Lung (tissue), 12 donors: ENCODE results near the gene GALNT9. TPM values are rescaled to one million over a fixed set of nuclear protein-coding genes. Genes with fewer than 3 reads are reported as not detected.

Experiments used
- ATAC-seq: fragments of 200-7000 bp; cut with Tn5 transposase; one replicate; pipeline ENCODE4 v1.9.1; 2020; ENCODE audit warnings: moderate number of reproducible peaks; ENCODE audit not compliant: insufficient read depth, low FRiP score
- DNase-seq, 3 donors: peaks; one replicate each; pipeline ENCODE4 v3.0.0-alpha.2; 2013 to 2017
- H3K27ac ChIP-seq, 2 donors: one replicate each; pipeline ENCODE4 v1.5.1; 2013; ENCODE audit warnings: mild to moderate bottlenecking in 2 of 2, moderate library complexity in 2 of 2, control low read depth in 1 of 2, inconsistent platforms in 1 of 2, low read depth in 1 of 2, low read length in 1 of 2
- H3K27me3 ChIP-seq, 3 donors: one replicate each; pipeline ENCODE4 v1.5.1; 2013; ENCODE audit warnings: low read length in 2 of 3; ENCODE audit not compliant: control insufficient read depth in 3 of 3, insufficient read depth in 3 of 3
- H3K36me3 ChIP-seq, 4 donors: one replicate each; pipeline ENCODE4 v1.5.1; 2013; ENCODE audit warnings: low read length in 4 of 4, mild to moderate bottlenecking in 1 of 4, moderate library complexity in 1 of 4; ENCODE audit not compliant: control insufficient read depth in 4 of 4, insufficient read depth in 4 of 4
- H3K4me1 ChIP-seq, 5 donors: one replicate each; pipeline ENCODE4 v1.5.1; 2013; ENCODE audit warnings: low read length in 5 of 5, mild to moderate bottlenecking in 2 of 5, moderate library complexity in 1 of 5; ENCODE audit not compliant: control insufficient read depth in 5 of 5, insufficient read depth in 5 of 5
- H3K4me3 ChIP-seq: one replicate; pipeline ENCODE4 v1.5.1; 2013; ENCODE audit warnings: mild to moderate bottlenecking, control low read depth, moderate library complexity
- H3K9ac ChIP-seq, 2 donors: one replicate each; pipeline ENCODE4 v1.5.1; 2013; ENCODE audit warnings: low read length in 2 of 2, control low read depth in 1 of 2; ENCODE audit not compliant: insufficient read depth in 1 of 2
- H3K9me3 ChIP-seq, 4 donors: one replicate each; pipeline ENCODE4 v1.5.1; 2013; ENCODE audit warnings: low read length in 3 of 4, mild to moderate bottlenecking in 1 of 4, moderate library complexity in 1 of 4; ENCODE audit not compliant: control insufficient read depth in 4 of 4, insufficient read depth in 3 of 4
- CTCF ChIP-seq: IDR thresholded peaks from 2 replicates; pipeline ENCODE4 v1.5.1; 2012; ENCODE audit warnings: mild to moderate bottlenecking; ENCODE audit errors: control extremely low read depth, extremely low read depth
- WGBS, 2 donors: extraction: QIAGEN DNeasy Blood & Tissue Kit; methylation state at CpG; one replicate each; pipeline ENCODE4 v1.1.7; 2013; 5-methylcytosine and 5-hydroxymethylcytosine counted together
- polyA plus RNA-seq, 2 donors: library from polyadenylated mRNA; stranded (reverse); fragments of 200-250 nt; gene quantifications; one replicate each; pipeline ENCODE4 v1.2.1, GENCODE V29; 2013
- total RNA-seq, 2 donors: library from RNA; depleted of rRNA in 1 of 2; stranded (reverse); fragments of >200 nt in 1 of 2; gene quantifications; one replicate each; pipeline ENCODE4 v1.2.1, GENCODE V29; 2014 to 2021
- donor health status: control.
- donor health status: control.
- donor health status: Bipolar disorder and iron deficiency.
- donor health status: healthy.
- donor health status: DM: yes; HTN: yes; CAD: no.

GALNT9 gene
- total and polyA plus RNA-seq, 4 donors: 0.13 to 1.7 (median 0.79) TPM

GRCh38 chr12:132152411-132152821, 177.0 kb downstream of the GALNT9 start:
- Histone ChIP-seq H3K9ac (no peak overlapping the region), H3K36me3 (peaks cover 0 to 35% (median 16%) of the 10 kb centered on the region in 4 donors), H3K27ac (no peak overlapping the region), H3K4me3 (no peak overlapping the region), H3K9me3 (peaks cover 0 to 5% (median 0%) of the 10 kb centered on the region in 4 donors), H3K4me1 (peaks cover 0 to 6% (median 2%) of the 10 kb centered on the region in 5 donors), H3K27me3 (peaks cover 0 to 5% (median 0%) of the 10 kb centered on the region in 3 donors)
- no peak for ATAC-seq
- TF ChIP-seq CTCF: no peak
- 91 to 93% methylated on average over 9 of the region's 9 CpGs for WGBS, 2 donors
- no peak for DNase-seq

GRCh38 chr12:132151766-132152410, 177.5 kb downstream of the GALNT9 start:
- Histone ChIP-seq H3K27ac (no peak overlapping the region), H3K36me3 (peaks cover 0 to 38% (median 11%) of the 10 kb centered on the region in 4 donors), H3K4me1 (peaks cover 0 to 5% (median 2%) of the 10 kb centered on the region in 5 donors), H3K4me3 (no peak overlapping the region), H3K9ac (no peak overlapping the region), H3K27me3 (peaks cover 0 to 3% (median 0%) of the 10 kb centered on the region in 3 donors), H3K9me3 (peaks cover 0 to 4% (median 0%) of the 10 kb centered on the region in 4 donors)
- 93 to 96% methylated on average over 29 to 32 of the region's 32 CpGs for WGBS, 2 donors
- no peak for TF ChIP-seq CTCF
- ATAC-seq (no peak), DNase-seq (no peak)

GRCh38 chr12:132151145-132151765, 178.1 kb downstream of the GALNT9 start:
- TF ChIP-seq CTCF: no peak
- Histone ChIP-seq H3K9me3 (no peaks in the 10 kb centered on the region), H3K9ac (no peak overlapping the region), H3K36me3 (peaks cover 0 to 38% (median 7%) of the 10 kb centered on the region in 4 donors), H3K4me1 (peaks cover 0 to 5% (median 0%) of the 10 kb centered on the region in 5 donors), H3K27ac (no peak overlapping the region), H3K4me3 (no peak overlapping the region), H3K27me3 (no peaks in the 10 kb centered on the region)
- no peak for ATAC-seq
- 95 to 96% methylated on average over 36 of the region's 36 CpGs for WGBS, 2 donors
- no peak for DNase-seq
